ENCODE data around the gene TXNDC16.
"Not testable (repeated sequence)": the region's sequence is repeated elsewhere in the genome, so short reads cannot be mapped to it uniquely, and the experiment has no call there.

The TXNDC16 gene

DNA sequence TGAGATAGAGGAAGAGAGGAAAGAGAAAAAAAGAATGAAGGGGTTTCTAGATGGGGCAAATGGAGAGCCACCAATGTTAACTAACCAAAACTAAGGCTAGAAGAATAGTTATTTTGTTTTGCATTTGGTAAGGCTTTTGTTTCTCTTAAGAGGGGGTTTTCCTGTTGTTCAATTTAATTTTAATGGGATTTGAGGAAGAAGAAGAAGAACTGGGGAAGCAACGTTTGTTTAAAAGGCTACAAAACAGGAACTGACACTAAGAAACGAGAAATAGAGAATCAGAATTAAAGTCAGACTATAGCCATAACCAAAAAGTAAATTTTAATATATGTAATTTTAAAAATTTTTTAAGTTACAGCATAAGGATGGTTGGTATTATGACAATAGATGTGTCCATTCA, 13.7 kb downstream of the TXNDC16 start:
- DNase-seq = no peak

GRCh38 chr14:52536269-52536668, 16.0 kb downstream of the TXNDC16 start:
- DNase-seq = no peak

DNA sequence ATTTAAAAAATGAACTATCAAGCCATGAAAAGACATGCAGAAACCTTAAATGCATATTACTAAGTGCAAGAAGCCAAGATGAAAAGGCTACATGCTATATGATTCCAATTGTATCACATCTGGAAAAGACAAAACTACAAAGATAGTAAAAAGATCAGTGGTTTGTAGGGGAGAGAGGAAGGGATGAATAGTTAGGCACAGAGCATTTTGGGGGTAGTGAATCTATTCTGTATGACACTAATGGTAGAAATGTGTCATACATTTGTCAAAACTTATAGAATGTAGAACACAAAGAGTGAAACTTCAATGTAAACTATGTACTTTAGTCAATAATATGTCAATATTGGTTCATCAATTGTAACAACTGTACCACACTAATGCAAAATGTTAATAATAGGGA, 20.8 kb downstream of the TXNDC16 start:
- no peak for DNase-seq

GRCh38 chr14:52527052-52527451, 25.3 kb downstream of the TXNDC16 start:
- no peak for DNase-seq

- no peak for DNase-seq
These were observed 29.5 kb downstream of the TXNDC16 start for GRCh38 chr14:52522581-52523345.

- no peak for DNase-seq
These were observed 30.3 kb downstream of the TXNDC16 start for GRCh38 chr14:52522033-52522432.

DNA sequence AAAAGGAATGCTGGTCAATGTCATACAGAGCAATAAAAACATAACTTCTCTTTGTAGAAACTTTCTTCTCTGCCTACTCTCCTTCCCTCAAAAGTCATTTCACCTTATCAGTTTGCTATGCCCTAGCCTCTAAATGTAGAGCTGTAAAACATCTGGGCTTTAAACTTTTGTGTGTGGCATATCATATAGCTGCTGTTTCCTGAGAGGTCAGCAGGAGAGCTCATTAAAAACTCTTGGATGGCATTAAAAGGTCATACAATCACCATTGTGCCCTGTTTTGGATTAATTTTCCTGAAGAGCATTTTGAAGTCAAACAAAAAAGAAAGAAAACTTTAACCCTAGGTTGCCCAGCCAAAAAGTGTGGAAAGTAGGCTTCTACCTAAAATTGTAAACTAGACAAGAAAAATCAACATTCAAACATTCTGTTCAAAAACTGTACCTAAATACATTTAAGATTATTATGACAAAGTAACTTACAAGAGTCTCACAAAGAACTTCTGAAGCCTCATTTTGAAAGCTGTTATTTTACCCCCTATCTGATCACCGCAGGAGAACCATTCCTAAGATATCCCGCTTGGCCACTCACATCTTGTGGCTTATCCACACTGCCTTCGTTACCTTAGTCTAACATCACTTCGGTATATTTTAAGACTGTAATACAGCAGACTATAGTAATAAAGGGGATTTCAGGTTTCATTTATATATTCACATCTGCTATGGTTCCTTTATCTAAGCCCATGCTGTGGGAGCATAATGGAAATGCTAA, 38.1 kb downstream of the TXNDC16 start:
- DNase-seq = no peak

GRCh38 chr14:52513249-52513648, 39.1 kb downstream of the TXNDC16 start:
- DNase-seq = no peak

DNA sequence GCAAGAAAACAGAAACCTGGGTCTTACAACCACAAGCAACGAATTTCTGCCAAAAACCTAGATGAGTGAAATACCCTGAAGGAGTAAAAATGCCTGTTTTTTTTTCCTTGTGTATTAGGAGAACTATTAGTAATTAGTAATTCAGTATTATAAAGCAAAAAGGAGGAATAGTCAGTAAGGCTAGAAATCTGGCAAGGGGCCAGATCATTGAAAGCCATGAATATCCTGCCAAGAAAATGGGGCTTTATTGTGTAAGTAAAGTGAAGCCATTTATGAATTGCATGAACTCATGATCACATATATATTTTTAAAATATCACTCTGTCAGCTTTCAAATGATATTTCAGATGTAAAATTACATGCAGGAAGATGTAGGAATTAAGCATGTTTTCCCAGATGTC, 57.9 kb downstream of the TXNDC16 start:
- no peak for DNase-seq

DNA sequence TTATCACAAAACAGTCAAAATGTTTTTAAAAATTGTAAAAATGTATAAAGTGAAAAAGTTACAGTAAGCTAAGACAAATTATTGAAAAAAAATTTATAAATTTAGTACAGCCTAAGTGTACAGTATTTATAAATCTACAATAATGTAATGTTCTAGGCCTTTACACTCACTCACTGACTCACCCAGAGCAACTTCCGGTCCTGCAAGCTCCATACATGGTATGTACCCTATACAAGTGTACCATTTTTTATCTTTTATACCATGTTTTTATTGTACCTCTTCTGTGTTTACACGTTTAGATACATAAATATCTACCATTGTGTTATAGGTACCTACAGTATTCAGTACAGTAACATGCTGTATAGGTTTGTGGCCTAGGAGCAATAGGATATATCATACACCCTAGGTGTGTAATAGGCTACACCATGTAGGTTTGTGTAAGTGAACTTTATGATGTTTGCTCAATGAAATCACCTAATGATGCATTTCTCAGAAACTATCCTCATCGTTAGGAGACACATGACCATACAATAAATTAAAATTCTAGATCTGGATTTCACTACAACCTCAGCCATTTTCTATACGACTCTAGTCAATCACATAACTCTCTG, 66.8 kb downstream of the TXNDC16 start:
- DNase-seq = no peak

- no peak for DNase-seq
These were observed 70.4 kb downstream of the TXNDC16 start for GRCh38 chr14:52481864-52482263.

DNA sequence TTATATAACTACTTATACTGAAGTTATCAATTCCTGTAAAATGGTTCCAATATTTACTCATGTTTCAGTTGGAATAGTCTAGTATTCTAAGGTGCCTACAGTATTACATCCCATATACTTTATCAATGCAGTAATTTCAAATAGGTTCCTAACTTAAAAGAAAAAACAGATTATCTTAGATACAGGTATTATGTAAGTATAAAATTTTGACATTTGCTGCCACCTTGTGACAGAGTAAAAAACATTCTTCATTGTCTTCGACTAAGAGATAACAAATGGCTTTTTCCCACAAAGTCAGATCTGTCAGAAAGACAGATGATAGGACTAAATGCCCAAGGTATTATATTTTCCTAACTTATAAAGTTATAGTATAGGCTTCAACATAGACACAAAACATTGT, 78.7 kb downstream of the TXNDC16 start:
- no peak for DNase-seq

- no peak for DNase-seq
These were observed 79.6 kb downstream of the TXNDC16 start for GRCh38 chr14:52472728-52473127.

DNA sequence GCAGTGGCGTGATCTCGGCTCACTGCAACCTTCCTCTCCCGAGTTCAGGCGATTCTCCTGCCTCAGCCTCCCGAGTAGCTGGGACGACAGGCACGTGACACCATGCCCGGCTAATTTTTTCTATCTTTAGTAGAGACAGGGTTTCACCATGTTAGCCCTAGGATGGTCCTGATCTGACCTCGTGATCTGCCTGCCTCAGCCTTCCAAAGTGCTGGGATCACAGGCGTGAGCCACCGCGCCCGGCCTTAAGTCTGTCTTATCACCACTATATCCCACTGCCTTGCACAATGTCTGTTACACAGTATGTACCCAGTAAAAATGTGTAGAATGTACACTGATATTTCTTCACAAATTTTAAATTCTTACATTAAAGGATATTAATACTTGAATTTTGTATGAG, 80.1 kb downstream of the TXNDC16 start:
- DNase-seq = not testable (repeated sequence)

DNA sequence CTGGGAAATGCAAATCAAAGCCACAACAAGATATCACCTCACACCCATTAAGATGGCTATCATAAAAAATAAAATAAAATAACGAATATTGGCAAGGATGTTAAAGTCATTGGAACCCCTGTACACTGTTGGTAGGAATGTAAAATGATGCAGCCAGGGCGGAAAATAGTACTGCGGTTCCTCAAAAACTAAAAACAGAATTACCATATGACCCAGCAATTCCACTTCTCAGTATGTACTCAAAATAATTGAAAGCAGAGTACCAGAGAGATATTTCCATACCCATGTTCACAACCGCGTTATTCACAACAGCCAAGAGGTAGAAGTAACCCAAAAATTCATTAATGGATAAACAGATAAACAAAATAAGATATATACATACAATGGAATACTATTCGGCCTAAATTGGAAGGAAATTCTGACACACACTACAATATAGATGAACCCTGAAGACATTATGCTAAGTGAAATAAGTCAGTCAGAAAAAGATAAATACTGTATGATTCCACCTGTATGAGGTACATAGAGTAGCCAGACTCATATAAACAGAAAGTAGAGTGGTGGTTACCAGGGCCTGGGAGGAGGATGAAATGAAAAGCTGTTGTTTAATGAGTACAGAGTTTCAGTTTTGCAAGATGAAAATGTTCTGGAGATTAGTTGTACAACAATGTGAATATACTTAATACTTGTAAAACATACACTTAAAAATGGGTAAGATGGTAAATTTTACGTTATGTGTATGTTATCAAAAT, 84.6 kb downstream of the TXNDC16 start:
- DNase-seq = no peak

- no peak for DNase-seq
These were observed 88.1 kb downstream of the TXNDC16 start for GRCh38 chr14:52464175-52464574.

DNA sequence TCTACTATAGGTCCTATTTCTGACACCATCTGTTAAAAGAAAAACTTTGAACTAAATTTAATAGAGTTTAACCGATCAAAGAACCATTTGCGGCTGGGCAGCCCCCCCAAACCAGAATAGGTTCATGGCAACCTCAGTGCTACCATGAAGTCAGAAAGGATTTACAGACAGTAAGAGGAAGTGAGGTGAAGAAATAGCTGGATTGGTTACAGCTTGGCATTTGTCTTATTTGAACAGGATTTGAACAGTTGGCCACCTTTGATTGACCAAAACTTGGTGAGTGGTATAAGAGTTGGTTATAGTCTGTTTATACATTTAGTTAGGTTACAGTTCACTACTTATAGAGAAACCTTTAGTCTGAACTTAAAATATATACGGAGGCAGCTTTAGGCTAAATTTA, 88.9 kb downstream of the TXNDC16 start:
- no peak for DNase-seq

DNA sequence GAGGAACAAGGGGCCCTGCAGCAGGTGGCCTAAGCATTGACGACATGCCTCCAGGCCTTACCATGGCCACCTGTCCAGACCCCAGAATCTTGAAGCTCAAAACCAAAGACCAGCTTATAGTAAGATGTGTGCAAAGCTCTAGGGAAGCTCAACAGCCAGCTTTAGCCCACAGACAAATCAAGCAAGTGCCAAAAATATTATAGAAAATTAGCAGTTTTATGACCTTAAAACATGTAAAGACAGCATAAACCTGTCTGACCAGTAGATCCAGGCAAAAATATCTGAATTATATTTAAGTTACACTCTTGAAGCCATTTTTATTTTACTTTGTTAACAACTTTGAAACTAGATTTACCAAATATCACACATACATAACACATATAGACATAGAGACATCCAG, 90.6 kb downstream of the TXNDC16 start:
- no peak for DNase-seq

- no peak for DNase-seq
These were observed 93.6 kb downstream of the TXNDC16 start for GRCh38 chr14:52458721-52459085.

DNA sequence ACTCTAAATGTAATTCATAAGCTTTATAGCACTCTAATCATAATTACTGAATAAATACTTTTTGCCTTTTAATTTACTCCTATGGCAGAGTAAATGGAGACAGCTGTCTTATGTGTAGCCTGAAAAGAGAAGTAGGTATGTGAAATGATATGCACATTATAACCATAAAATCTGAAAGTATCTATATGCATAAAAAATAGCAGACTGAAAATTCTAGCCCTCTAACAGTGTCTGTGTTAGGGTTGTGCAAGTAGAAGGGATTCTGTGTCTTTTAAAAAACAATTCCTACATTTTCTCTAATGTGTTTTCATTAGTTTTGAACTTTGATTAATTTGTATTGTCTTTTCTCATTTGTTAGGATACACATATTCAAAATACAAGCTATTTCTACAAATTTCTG, 94.9 kb downstream of the TXNDC16 start:
- no peak for DNase-seq

- no peak for DNase-seq
These were observed 96.8 kb downstream of the TXNDC16 start for GRCh38 chr14:52455291-52456088.

DNA sequence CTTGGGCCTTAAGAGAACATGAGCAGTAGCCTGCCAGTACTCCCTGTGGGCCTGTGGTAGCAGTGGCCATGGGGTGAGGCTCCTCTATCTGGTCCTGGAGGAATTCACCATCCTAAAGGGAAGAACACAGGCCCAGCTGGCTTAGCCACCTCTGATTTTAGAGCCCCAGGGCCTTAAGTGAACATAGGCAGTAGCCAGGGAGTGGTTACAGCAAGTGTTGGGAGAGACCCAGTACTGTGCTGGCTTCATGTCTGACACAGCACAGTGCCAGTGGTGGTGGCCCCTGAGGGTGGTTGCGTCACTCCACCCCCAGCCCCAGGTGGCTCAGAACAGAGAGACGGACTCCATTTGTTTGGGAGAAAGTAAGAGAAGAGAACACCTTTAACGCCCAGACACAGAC, 105.1 kb downstream of the TXNDC16 start:
- no peak for DNase-seq

GRCh38 chr14:52446355-52446754, 106.0 kb downstream of the TXNDC16 start:
- DNase-seq = no peak

Data from DMS 273 treated with DMSO at 0.1 percent for 48 hours (cell line).